HUES64 (cell line): ENCODE measurements around the gene COL5A2. TPM values are rescaled to one million over a fixed set of nuclear protein-coding genes. Genes with fewer than 3 reads are reported as not detected.
A peak's percentile ranks its signal among the peaks of the same experiment; 100 is the strongest.

ENCODE experiments used
- H3K27ac ChIP-seq: 2 replicates; pipeline ENCODE4 v1.7.0; 2013; ENCODE audit warnings: low read depth, low read length, inconsistent platforms
- H3K27me3 ChIP-seq: 2 replicates; pipeline ENCODE4 v1.6.1; 2013; ENCODE audit warnings: mild to moderate bottlenecking, low read length; ENCODE audit not compliant: insufficient read depth
- H3K36me3 ChIP-seq: 2 replicates; pipeline ENCODE4 v1.6.1; 2013; ENCODE audit warnings: mild to moderate bottlenecking, low read length; ENCODE audit not compliant: insufficient read depth
- H3K4me1 ChIP-seq: 2 replicates; pipeline ENCODE4 v1.6.1; 2013; ENCODE audit warnings: mild to moderate bottlenecking, low read length, moderate library complexity; ENCODE audit not compliant: insufficient read depth
- H3K4me3 ChIP-seq: 2 replicates; pipeline ENCODE4 v1.5.1; 2013; ENCODE audit warnings: mild to moderate bottlenecking, low read length, moderate library complexity
- H3K9ac ChIP-seq: 2 replicates; pipeline ENCODE4 v1.6.1; 2013; ENCODE audit warnings: mild to moderate bottlenecking, low read depth, low read length
- H3K9me3 ChIP-seq: 2 replicates; pipeline ENCODE4 v1.6.1; 2013; ENCODE audit warnings: low read depth, low read length; ENCODE audit not compliant: insufficient read depth
- WGBS: fragments of 150-250, 120-280 bp; methylation state at CpG from one replicate; pipeline ENCODE4 v1.1.7; 2013; ENCODE audit warnings: missing lambda C conversion rate; 5-methylcytosine and 5-hydroxymethylcytosine counted together
- polyA plus RNA-seq, 2 experiments: library from polyadenylated mRNA; stranded (reverse); fragments of 50-300 nt; gene quantifications; one replicate each; pipeline ENCODE4 v1.2.3, GENCODE V29; 2013

COL5A2 gene
- 15.3 TPM for polyA plus RNA-seq (2013, experiment 1 of 2)
- polyA plus RNA-seq (2013, experiment 2 of 2), result 22.1 TPM

GRCh38 chr2:189179570-189179950, at the start of gene COL5A2:
TSS of gene COL5A2 (minus strand) at chr2:189179761. CDS start at chr2:189179604, 157 bp downstream.
- peak within 1 kb of the TSS; percentile 53 for H3K4me3 ChIP-seq
- WGBS, result 30% methylated on average over 6 of the region's 6 CpGs
- peak within 1 kb of the TSS; percentile 43; the same call in 1 of the 2 replicates for H3K27ac ChIP-seq
- no peaks in the 10 kb centered on the region for H3K27me3 ChIP-seq
- peaks cover 30% of the 10 kb centered on the region for H3K4me1 ChIP-seq
- peak within 1 kb of the TSS; percentile 53 for H3K9ac ChIP-seq
- no peaks in the 10 kb centered on the region for H3K36me3 ChIP-seq
- H3K9me3 ChIP-seq, result no peaks in the 10 kb centered on the region

- Histone ChIP-seq H3K27me3 (no peaks in the 10 kb centered on the region), H3K36me3 (no peaks in the 10 kb centered on the region), H3K9ac (no peak overlapping the region), H3K4me1 (0 out of 2 replicates have a peak, but pooled peaks cover 6% of the 10 kb centered on the region), H3K27ac (no peak overlapping the region), H3K4me3 (no peak overlapping the region), H3K9me3 (no peaks in the 10 kb centered on the region)
- WGBS, result no CpG with 5 or more reads among the region's 1 CpG
Observed at GRCh38 chr2:189226017-189226416, 46.5 kb upstream of the COL5A2 start.

GRCh38 chr2:189225032-189225431, 45.5 kb upstream of the COL5A2 start:
- H3K27me3 ChIP-seq, result no peaks in the 10 kb centered on the region
- H3K9me3 ChIP-seq, result no peaks in the 10 kb centered on the region
- no peak overlapping the region for H3K27ac ChIP-seq
- H3K4me1 ChIP-seq, result 0 out of 2 replicates have a peak, but pooled peaks cover 6% of the 10 kb centered on the region
- H3K4me3 ChIP-seq, result no peak overlapping the region
- WGBS, result 93% methylated on average over 2 of the region's 2 CpGs
- H3K36me3 ChIP-seq, result no peaks in the 10 kb centered on the region
- no peak overlapping the region for H3K9ac ChIP-seq

DNA sequence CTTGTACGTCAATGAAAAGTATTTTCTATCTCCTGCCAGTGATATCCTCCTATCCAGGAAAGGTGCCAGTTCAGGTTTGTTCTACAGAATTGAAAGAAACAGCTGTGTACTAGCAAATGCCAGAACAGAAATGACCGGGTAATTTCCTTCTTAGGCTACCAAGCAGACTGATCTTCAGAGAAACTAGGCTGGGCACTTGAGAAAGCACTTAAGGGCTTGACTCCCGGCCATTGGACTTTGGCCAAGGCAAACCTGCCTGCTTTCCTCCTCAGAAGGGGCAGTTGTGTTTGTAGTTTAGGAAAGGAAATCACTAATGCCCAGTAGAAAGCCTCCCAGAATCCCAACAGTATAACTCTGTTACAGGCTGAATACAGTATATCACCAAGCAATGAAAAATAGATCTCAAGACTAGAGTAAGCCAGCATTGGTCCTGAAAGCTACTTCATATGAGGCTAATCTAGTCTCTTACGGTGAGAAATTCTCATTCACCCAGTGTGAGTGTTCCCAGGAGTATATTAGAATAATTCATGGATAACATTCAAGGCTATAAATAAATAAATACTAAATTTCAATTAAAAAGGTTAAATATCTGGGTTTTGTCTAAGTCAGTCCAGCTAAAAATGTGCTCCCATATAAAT, 43.0 kb upstream of the COL5A2 start:
- no peak overlapping the region for H3K9ac ChIP-seq
- no peaks in the 10 kb centered on the region for H3K9me3 ChIP-seq
- H3K27me3 ChIP-seq, result no peaks in the 10 kb centered on the region
- no peak overlapping the region for H3K4me3 ChIP-seq
- H3K27ac ChIP-seq, result no peak overlapping the region
- WGBS, result 91% methylated on average over 4 of the region's 4 CpGs
- H3K4me1 ChIP-seq, result peaks cover 12% of the 10 kb centered on the region
- H3K36me3 ChIP-seq, result no peaks in the 10 kb centered on the region

DNA sequence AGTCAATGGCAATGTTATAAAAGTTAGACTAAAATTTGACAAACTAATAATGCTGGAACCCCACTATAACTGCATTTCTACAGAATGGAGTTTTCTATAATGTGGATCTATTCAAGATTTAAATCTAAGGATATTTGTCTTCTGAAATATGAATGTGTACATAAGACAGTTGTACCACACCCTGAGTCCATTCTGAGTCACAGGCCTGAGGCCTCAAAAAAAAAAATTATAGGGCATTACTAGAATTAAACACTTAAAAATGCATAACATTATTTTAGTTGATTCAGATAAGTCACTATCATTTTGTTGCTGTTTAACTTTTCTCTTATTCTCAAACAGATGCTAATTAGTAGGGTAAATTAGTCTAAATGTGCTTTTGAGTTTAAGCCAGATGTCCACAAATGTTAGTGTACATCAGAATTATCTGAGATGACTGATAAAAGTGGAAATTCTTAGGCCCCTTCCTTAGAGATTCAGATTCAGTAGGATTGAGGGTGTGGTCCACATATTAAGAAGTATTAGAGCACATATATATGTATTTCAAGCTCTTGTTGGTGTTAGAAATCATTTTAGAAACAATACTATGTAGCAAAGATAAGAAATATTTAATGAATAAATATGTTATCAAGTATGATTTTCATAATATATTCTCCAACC, 42.4 kb upstream of the COL5A2 start:
- Histone ChIP-seq H3K4me3 (no peak overlapping the region), H3K9ac (no peak overlapping the region), H3K4me1 (peaks cover 19% of the 10 kb centered on the region)

GRCh38 chr2:189218236-189218635, 38.7 kb upstream of the COL5A2 start:
- 72% methylated on average over 2 of the region's 2 CpGs for WGBS
- Histone ChIP-seq H3K4me1 (peaks cover 49% of the 10 kb centered on the region), H3K27ac (peak overlapping the region; percentile 85), H3K4me3 (no peak overlapping the region), H3K36me3 (no peaks in the 10 kb centered on the region), H3K9ac (no peak overlapping the region; the same call in 1 of the 2 replicates), H3K9me3 (no peaks in the 10 kb centered on the region), H3K27me3 (no peaks in the 10 kb centered on the region)

More for the DNA sequence above, 42.4 kb upstream of the COL5A2 start:
- no peak overlapping the region for H3K27ac ChIP-seq
- no peaks in the 10 kb centered on the region for H3K27me3 ChIP-seq
- no peaks in the 10 kb centered on the region for H3K36me3 ChIP-seq
- H3K9me3 ChIP-seq, result no peaks in the 10 kb centered on the region

GRCh38 chr2:189217541-189217940, 38.0 kb upstream of the COL5A2 start:
- peak overlapping the region; percentile 31; the same call in 1 of the 2 replicates for H3K9ac ChIP-seq
- H3K27me3 ChIP-seq, result no peaks in the 10 kb centered on the region
- no peak overlapping the region for H3K4me3 ChIP-seq
- no peaks in the 10 kb centered on the region for H3K36me3 ChIP-seq
- peaks cover 46% of the 10 kb centered on the region for H3K4me1 ChIP-seq
- no peaks in the 10 kb centered on the region for H3K9me3 ChIP-seq
- WGBS, result 14% methylated on average over 6 of the region's 6 CpGs
- peak overlapping the region; percentile 85 for H3K27ac ChIP-seq

GRCh38 chr2:189217051-189217450, 37.5 kb upstream of the COL5A2 start:
- Histone ChIP-seq H3K36me3 (no peaks in the 10 kb centered on the region), H3K4me3 (no peak overlapping the region), H3K27me3 (no peaks in the 10 kb centered on the region), H3K4me1 (peaks cover 45% of the 10 kb centered on the region), H3K9me3 (no peaks in the 10 kb centered on the region), H3K27ac (peak overlapping the region; percentile 85), H3K9ac (peak overlapping the region; percentile 15; the same call in 1 of the 2 replicates)
- 81% methylated on average over 2 of the region's 3 CpGs for WGBS

GRCh38 chr2:189214484-189214883, 34.9 kb upstream of the COL5A2 start:
- peaks cover 69% of the 10 kb centered on the region for H3K4me1 ChIP-seq
- no peaks in the 10 kb centered on the region for H3K9me3 ChIP-seq
- no peak overlapping the region for H3K9ac ChIP-seq
- H3K4me3 ChIP-seq, result no peak overlapping the region
- no peaks in the 10 kb centered on the region for H3K27me3 ChIP-seq
- H3K27ac ChIP-seq, result no peak overlapping the region
- no peaks in the 10 kb centered on the region for H3K36me3 ChIP-seq
- WGBS, result 64% methylated on average over 1 of the region's 2 CpGs

- no peak overlapping the region for H3K4me3 ChIP-seq
- no peaks in the 10 kb centered on the region for H3K36me3 ChIP-seq
- H3K9ac ChIP-seq, result no peak overlapping the region
- H3K9me3 ChIP-seq, result no peaks in the 10 kb centered on the region
- H3K27me3 ChIP-seq, result no peaks in the 10 kb centered on the region
- peaks cover 81% of the 10 kb centered on the region for H3K4me1 ChIP-seq
- 0 out of 2 replicates have a peak overlapping the region, but pooled peaks have one; percentile 29 for H3K27ac ChIP-seq
- WGBS, result 82% methylated on average over 1 of the region's 2 CpGs
Observed at GRCh38 chr2:189213250-189213649, 33.7 kb upstream of the COL5A2 start.

- Histone ChIP-seq H3K27ac (peak overlapping the region; percentile 40), H3K4me1 (peaks cover 54% of the 10 kb centered on the region)
Observed at GRCh38 chr2:189210250-189211087, 30.9 kb upstream of the COL5A2 start.

More at GRCh38 chr2:189210250-189211087, 30.9 kb upstream of the COL5A2 start:
- Histone ChIP-seq H3K4me3 (no peak overlapping the region), H3K9ac (no peak overlapping the region; the same call in 1 of the 2 replicates), H3K9me3 (no peaks in the 10 kb centered on the region), H3K27me3 (no peaks in the 10 kb centered on the region), H3K36me3 (no peaks in the 10 kb centered on the region)
- WGBS, result 52% methylated on average over 6 of the region's 7 CpGs
